ENCODE measurements around the gene CELF3.
A peak's percentile ranks its signal among the peaks of the same experiment; 100 is the strongest.

CELF3 gene

GRCh38 chr1:151716771-151717631, at the start of gene CELF3:
CELF3 (minus strand) TSS chr1:151716803; CDS start chr1:151716020, 783 bp downstream.
- DNase-seq (ENCODE audit: low read depth in 2 of 2), result peak in 1 of 2 donors; percentile 29
- no peak for TF ChIP-seq CTCF (IDR thresholded peaks at IDR 0.05; ENCODE audit: low read depth, low read length)
- H3K4me3 ChIP-seq (replicated peaks in 1 of 2; ENCODE audit: low read depth in 2 of 2, low read length in 2 of 2), result no peak within 1 kb of the TSS

- peak overlapping the region; percentile 81 to 85 for H3K4me3 ChIP-seq (replicated peaks in 1 of 2; ENCODE audit: low read depth in 2 of 2, low read length in 2 of 2)
- DNase-seq (ENCODE audit: low read depth in 2 of 2), result peak; percentile 3 to 18
- no peak for TF ChIP-seq CTCF (IDR thresholded peaks at IDR 0.05; ENCODE audit: low read depth, low read length)
Observed at GRCh38 chr1:151763990-151764389, 47.4 kb upstream of the CELF3 start.

- TF ChIP-seq CTCF (IDR thresholded peaks at IDR 0.05; ENCODE audit: low read depth, low read length), result no peak
- H3K4me3 ChIP-seq (replicated peaks in 1 of 2; ENCODE audit: low read depth in 2 of 2, low read length in 2 of 2), result peak within 1 kb of the TSS; percentile 81 to 85
- peak; percentile 80 to 82 for DNase-seq (ENCODE audit: low read depth in 2 of 2)
Observed at GRCh38 chr1:151762941-151763921, 46.6 kb upstream of the CELF3 start, which contains the start of gene MRPL9. MRPL9 (minus strand) TSS chr1:151763496; CDS start chr1:151763479, 17 bp downstream.

GRCh38 chr1:151760597-151761385, 44.2 kb upstream of the CELF3 start:
- peak in 1 of 2 donors; percentile 4 for DNase-seq (ENCODE audit: low read depth in 2 of 2)
- TF ChIP-seq CTCF (IDR thresholded peaks at IDR 0.05; ENCODE audit: low read depth, low read length), result no peak
- no peak overlapping the region for H3K4me3 ChIP-seq (replicated peaks in 1 of 2; ENCODE audit: low read depth in 2 of 2, low read length in 2 of 2)

- peak in 1 of 2 donors; percentile 10 for DNase-seq (ENCODE audit: low read depth in 2 of 2)
- no peak for TF ChIP-seq CTCF (IDR thresholded peaks at IDR 0.05; ENCODE audit: low read depth, low read length)
- no peak overlapping the region for H3K4me3 ChIP-seq (replicated peaks in 1 of 2; ENCODE audit: low read depth in 2 of 2, low read length in 2 of 2)
Observed at GRCh38 chr1:151759241-151759640, 42.6 kb upstream of the CELF3 start.

- peak; percentile 24 to 55 for DNase-seq (ENCODE audit: low read depth in 2 of 2)
- TF ChIP-seq CTCF (IDR thresholded peaks at IDR 0.05; ENCODE audit: low read depth, low read length), result no peak
- no peak overlapping the region for H3K4me3 ChIP-seq (replicated peaks in 1 of 2; ENCODE audit: low read depth in 2 of 2, low read length in 2 of 2)
Observed at GRCh38 chr1:151756291-151756690, 39.7 kb upstream of the CELF3 start.

Measured in cardiac fibroblast (primary cell).